ENCODE measurements around the gene PSMD8. TPM values are rescaled to one million over a fixed set of nuclear protein-coding genes. Genes with fewer than 3 reads are reported as not detected.

Gene PSMD8
- total RNA-seq, 2 experiments from 2014 or later: 169 to 238 TPM

GRCh38 chr19:38402967-38403674 lies 28.8 kb downstream of the PSMD8 start, which contains the start of gene FAM98C:
Gene FAM98C (plus strand): TSS chr19:38403093. CDS start chr19:38403154, 61 bp downstream.
- DNase-seq (ENCODE audit: low spot score): peak; percentile 99
- TF ChIP-seq EZH2phosphoT487 (IDR thresholded peaks at IDR 0.05; ENCODE audit: borderline replicate concordance, low read depth, low read length) (no peak), CTCF (conservative IDR thresholded peaks at IDR 0.05; ENCODE audit: low read length) (peak; percentile 83)
- CTCF ChIA-PET (ENCODE audit: unreplicated experiment): interaction anchor here (0.6 to 1.2 kb wide), 14 partner anchors 15 to 526 kb away, joined by 3 to 15 read pairs (median 5); partner anchors contain the start of genes GGN and PSMD8
- no TSS peak for BruUV-seq (replicated peaks)
- H4K20me1 ChIP-seq (ENCODE audit: insufficient read depth, low read length): no peaks in the 10 kb centered on the region
- peaks cover 4% of the 10 kb centered on the region for H3K4me1 ChIP-seq (ENCODE audit: insufficient read depth, low read length, poor library complexity, severe bottlenecking)
- peak within 1 kb of the TSS; percentile 83 for H3K4me3 ChIP-seq (ENCODE audit: low read depth, low read length, poor library complexity, severe bottlenecking)
- no peaks in the 10 kb centered on the region for H3K9me3 ChIP-seq (ENCODE audit: low read length)
- H3K4me2 ChIP-seq (ENCODE audit: low read length): peak within 1 kb of the TSS; percentile 76
- POLR2A ChIA-PET: interaction anchor here (0.5 to 1.7 kb wide), 9 partner anchors 12 to 826 kb away, joined by 3 to 10 read pairs (median 4); partner anchors contain the start of genes GGN, PSMD8 and SPRED3
- intact Hi-C loops (cut with micrococcal nuclease; ENCODE audit: unreplicated experiment): loop anchor here (1.0 to 5.0 kb wide), 5 partner anchors 28 to 529 kb away; partner anchors contain the start of genes EIF3K, MAP4K1, MRPS12 and PSMD8
- no peaks in the 10 kb centered on the region for H3K9me2 ChIP-seq (ENCODE audit: insufficient read depth, low read length)
- peaks cover 7% of the 10 kb centered on the region; the same call in 1 of the 2 replicates for H3K36me3 ChIP-seq (ENCODE audit: insufficient read depth, low read length)
- peak within 1 kb of the TSS; percentile 89 for H2AFZ ChIP-seq (ENCODE audit: low read length)
- peak within 1 kb of the TSS; percentile 29 for H3K27ac ChIP-seq (ENCODE audit: low read depth, low read length, poor library complexity, severe bottlenecking)
- H3K79me2 ChIP-seq (ENCODE audit: insufficient read depth, low read depth, low read length): no peaks in the 10 kb centered on the region

GRCh38 chr19:38404858-38405257 lies 30.5 kb downstream of the PSMD8 start:
- Histone ChIP-seq H3K27ac (ENCODE audit: low read depth, low read length, poor library complexity, severe bottlenecking) (no peak overlapping the region), H3K36me3 (ENCODE audit: insufficient read depth, low read length) (peaks cover 7% of the 10 kb centered on the region; the same call in 1 of the 2 replicates), H2AFZ (ENCODE audit: low read length) (no peak overlapping the region), H3K79me2 (ENCODE audit: insufficient read depth, low read depth, low read length) (no peaks in the 10 kb centered on the region), H3K9me3 (ENCODE audit: low read length) (no peaks in the 10 kb centered on the region), H3K4me3 (ENCODE audit: low read depth, low read length, poor library complexity, severe bottlenecking) (no peak overlapping the region), H3K4me1 (ENCODE audit: insufficient read depth, low read length, poor library complexity, severe bottlenecking) (peaks cover 4% of the 10 kb centered on the region), H3K9me2 (ENCODE audit: insufficient read depth, low read length) (no peaks in the 10 kb centered on the region), H4K20me1 (ENCODE audit: insufficient read depth, low read length) (no peaks in the 10 kb centered on the region), H3K4me2 (ENCODE audit: low read length) (no peak overlapping the region)
- ChIA-PET POLR2A (interaction anchor here (1.4 kb wide), 1 partner anchor 31 kb away, joined by 5 read pairs; the partner anchor contains the start of gene PSMD8), CTCF (ENCODE audit: unreplicated experiment) (no interaction called here)
- TF ChIP-seq CTCF (conservative IDR thresholded peaks at IDR 0.05; ENCODE audit: low read length) (no peak), EZH2phosphoT487 (IDR thresholded peaks at IDR 0.05; ENCODE audit: borderline replicate concordance, low read depth, low read length) (no peak)
- BruUV-seq (replicated peaks): no TSS peak
- intact Hi-C loops (cut with micrococcal nuclease; ENCODE audit: unreplicated experiment): loop anchor here (5.0 kb wide), 2 partner anchors 212 to 527 kb away; partner anchors contain the start of genes EIF3K, MAP4K1, MRPS12 and SARS2
- no peak for DNase-seq (ENCODE audit: low spot score)
